HEK293 (cell line): ENCODE results near the gene OLIG2.

Experiments
- CTCF ChIA-PET: fragments of 350-600 bp; formaldehyde crosslinking; extraction: SDS; loops from one replicate; lab custom pipeline; 2021; ENCODE audit warnings: antibody characterized with exemption; lab: Yijun Ruan, JAX
- POLR2A ChIA-PET: fragments of 300-600 bp; formaldehyde crosslinking; extraction: SDS; loops from one replicate; lab custom pipeline; 2020; ENCODE audit warnings: antibody characterized with exemption, inconsistent platforms; lab: Yijun Ruan, JAX
- H3K27ac ChIP-seq: fragments of 200-500 bp; sonication (Bioruptor generic); 2 replicates; pipeline ENCODE4 v1.5.1; 2014; ENCODE audit warnings: low read depth, low read length, control low read depth, inconsistent platforms; ENCODE audit errors: extremely low read depth
- H3K36me3 ChIP-seq, 2 experiments: fragments of 200-500 bp in 1 of 2; sonication (Bioruptor generic) in 1 of 2; 1 replicate in 1 of 2; 2 replicates in 1 of 2; pipeline ENCODE4 v1.5.1; 2014 to 2017; ENCODE audit warnings: inconsistent platforms in 2 of 2, low read length in 2 of 2; ENCODE audit not compliant: control insufficient read depth in 2 of 2, insufficient read depth in 1 of 2
- H3K4me1 ChIP-seq: fragments of 200-500 bp; sonication (Bioruptor generic); 2 replicates; pipeline ENCODE4 v1.5.1; 2014; ENCODE audit warnings: mild to moderate bottlenecking, low read length, inconsistent platforms; ENCODE audit not compliant: control insufficient read depth, insufficient read depth
- H3K4me3 ChIP-seq: 2 replicates; pipeline ENCODE4 v1.5.1; 2011; ENCODE audit warnings: low read depth, mild to moderate bottlenecking, control low read depth, low read length, moderate library complexity
- H3K9me3 ChIP-seq: fragments of 200-500 bp; sonication (Bioruptor generic); 2 replicates; pipeline ENCODE4 v1.5.1; 2014; ENCODE audit warnings: low read depth, low read length, inconsistent platforms; ENCODE audit not compliant: control insufficient read depth, insufficient read depth
- BCL11B ChIP-seq: fragments of 450-650 bp; formaldehyde crosslinking; IDR thresholded peaks from 2 replicates; pipeline ENCODE4 v1.5.1; 2016; ENCODE audit warnings: low read depth, missing biosample characterization, missing genetic modification characterization
- FEZF1 ChIP-seq: fragments of 450-650 bp; formaldehyde crosslinking; IDR thresholded peaks from 2 replicates; pipeline ENCODE4 v1.5.1; 2016; ENCODE audit warnings: missing biosample characterization, missing genetic modification characterization
- GLIS2 ChIP-seq: fragments of 450-650 bp; formaldehyde crosslinking; IDR thresholded peaks from 2 replicates; pipeline ENCODE4 v1.5.1; 2016; ENCODE audit warnings: missing biosample characterization, missing genetic modification characterization
- HOXA7 ChIP-seq: sonication (generic); formaldehyde crosslinking; IDR thresholded peaks from 2 replicates; pipeline ENCODE4 v1.8.1; 2022; ENCODE audit warnings: missing genetic modification reagents, borderline replicate concordance
- KLF16 ChIP-seq: fragments of 450-650 bp; formaldehyde crosslinking; IDR thresholded peaks from 2 replicates; pipeline ENCODE4 v1.5.1; 2017; ENCODE audit warnings: missing biosample characterization, missing genetic modification characterization
- TCF7L2 ChIP-seq: IDR thresholded peaks from 2 replicates; pipeline ENCODE4 v1.6.1; 2011; ENCODE audit warnings: low read depth, mild to moderate bottlenecking, inconsistent platforms, low read length, moderate library complexity, borderline replicate concordance
- YY2 ChIP-seq: fragments of 450-650 bp; formaldehyde crosslinking; IDR thresholded peaks from 2 replicates; pipeline ENCODE4 v1.5.1; 2016; ENCODE audit warnings: missing biosample characterization, missing genetic modification characterization
- ZNF121 ChIP-seq: fragments of 450-650 bp; formaldehyde crosslinking; IDR thresholded peaks from 2 replicates; pipeline ENCODE4 v1.5.1; 2016; ENCODE audit warnings: missing biosample characterization, missing genetic modification characterization
- ZNF211 ChIP-seq: fragments of 450-650 bp; formaldehyde crosslinking; IDR thresholded peaks from 2 replicates; pipeline ENCODE4 v1.5.1; 2016; ENCODE audit warnings: low read depth, missing biosample characterization, missing genetic modification characterization
- ZNF324 ChIP-seq: fragments of 450-650 bp; formaldehyde crosslinking; IDR thresholded peaks from 2 replicates; pipeline ENCODE4 v1.5.1; 2016; ENCODE audit warnings: missing biosample characterization, missing genetic modification characterization
- ZNF571 ChIP-seq: fragments of 450-650 bp; formaldehyde crosslinking; IDR thresholded peaks from 2 replicates; pipeline ENCODE4 v1.5.0; 2017; ENCODE audit warnings: missing biosample characterization, missing genetic modification characterization
- ZSCAN23 ChIP-seq: fragments of 450-650 bp; formaldehyde crosslinking; IDR thresholded peaks from 2 replicates; pipeline ENCODE4 v1.5.1; 2016; ENCODE audit warnings: missing biosample characterization, missing genetic modification characterization
- TF ChIP-seq, protein P1 (sequence below): fragments of 450-650 bp; formaldehyde crosslinking; IDR thresholded peaks from 2 replicates; pipeline ENCODE4 v1.5.1; 2017; ENCODE audit warnings: missing biosample characterization, missing genetic modification characterization
- TF ChIP-seq, protein P2 (sequence below): fragments of 450-650 bp; formaldehyde crosslinking; IDR thresholded peaks from 2 replicates; pipeline ENCODE4; 2016; ENCODE audit warnings: missing biosample characterization, missing genetic modification characterization
- TF ChIP-seq, protein P3 (sequence below): fragments of 450-650 bp; formaldehyde crosslinking; IDR thresholded peaks from 2 replicates; pipeline ENCODE4 v1.5.1; 2016; ENCODE audit warnings: missing biosample characterization, missing genetic modification characterization
- TF ChIP-seq, protein P4 (sequence below): fragments of 450-650 bp; formaldehyde crosslinking; IDR thresholded peaks from 2 replicates; pipeline ENCODE4 v1.5.1; 2016; ENCODE audit warnings: missing biosample characterization, missing genetic modification characterization
- TF ChIP-seq, protein P5 (sequence below): fragments of 450-650 bp; formaldehyde crosslinking; optimal IDR thresholded peaks from 2 replicates; pipeline ENCODE3; 2016; ENCODE audit warnings: missing biosample characterization, mild to moderate bottlenecking, missing genetic modification characterization
- TF ChIP-seq, protein P6 (sequence below): fragments of 450-650 bp; formaldehyde crosslinking; IDR thresholded peaks from 2 replicates; pipeline ENCODE4 v1.5.1; 2017; ENCODE audit warnings: missing biosample characterization, missing genetic modification characterization
- TF ChIP-seq, protein P7 (sequence below): fragments of 450-650 bp; formaldehyde crosslinking; IDR thresholded peaks from 2 replicates; pipeline ENCODE4 v1.5.1; 2016; ENCODE audit warnings: missing biosample characterization, missing genetic modification characterization
- TF ChIP-seq, protein P8 (sequence below): fragments of 450-650 bp; IDR thresholded peaks from 2 replicates; pipeline ENCODE4 v1.5.1; 2018; ENCODE audit warnings: missing biosample characterization, mild to moderate bottlenecking, missing genetic modification characterization

The OLIG2 gene

DNA sequence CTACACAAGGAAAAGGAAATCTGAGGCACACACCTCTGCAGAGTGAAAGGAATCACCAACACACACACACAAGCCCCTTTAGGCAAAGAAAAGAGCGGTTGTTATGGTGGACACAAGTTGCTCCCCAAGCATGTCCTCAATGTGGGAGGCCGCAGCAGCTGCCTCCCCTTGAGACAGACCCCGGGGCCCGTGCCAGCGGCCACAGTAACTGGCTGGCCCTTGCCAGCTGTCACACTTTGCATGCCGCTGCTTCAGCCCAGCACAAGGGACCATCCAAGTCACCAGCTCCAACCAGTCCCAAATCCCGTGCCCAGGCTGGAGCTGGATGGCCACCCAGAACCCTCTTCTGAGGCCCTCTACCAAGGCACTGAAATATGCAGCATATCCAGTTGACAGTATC is 41.3 kb downstream of the OLIG2 start:
- Histone ChIP-seq H3K36me3 (no peaks in the 10 kb centered on the region), H3K9me3 (no peaks in the 10 kb centered on the region), H3K4me3 (no peak overlapping the region), H3K27ac (no peak overlapping the region)
- POLR2A ChIA-PET = no interaction called here
- TF ChIP-seq ZNF211 (no peak), TCF7L2 (no peak), GLIS2 (tag by site-specific recombination) (no peak), ZSCAN23 (no peak), KLF16 (tag by site-specific recombination) (no peak), ZNF571 (tag by site-specific recombination) (no peak), ZNF324 (tag by site-specific recombination) (no peak), BCL11B (no peak), ZNF121 (tag by site-specific recombination) (no peak)
- TF ChIP-seq, protein P1, sequence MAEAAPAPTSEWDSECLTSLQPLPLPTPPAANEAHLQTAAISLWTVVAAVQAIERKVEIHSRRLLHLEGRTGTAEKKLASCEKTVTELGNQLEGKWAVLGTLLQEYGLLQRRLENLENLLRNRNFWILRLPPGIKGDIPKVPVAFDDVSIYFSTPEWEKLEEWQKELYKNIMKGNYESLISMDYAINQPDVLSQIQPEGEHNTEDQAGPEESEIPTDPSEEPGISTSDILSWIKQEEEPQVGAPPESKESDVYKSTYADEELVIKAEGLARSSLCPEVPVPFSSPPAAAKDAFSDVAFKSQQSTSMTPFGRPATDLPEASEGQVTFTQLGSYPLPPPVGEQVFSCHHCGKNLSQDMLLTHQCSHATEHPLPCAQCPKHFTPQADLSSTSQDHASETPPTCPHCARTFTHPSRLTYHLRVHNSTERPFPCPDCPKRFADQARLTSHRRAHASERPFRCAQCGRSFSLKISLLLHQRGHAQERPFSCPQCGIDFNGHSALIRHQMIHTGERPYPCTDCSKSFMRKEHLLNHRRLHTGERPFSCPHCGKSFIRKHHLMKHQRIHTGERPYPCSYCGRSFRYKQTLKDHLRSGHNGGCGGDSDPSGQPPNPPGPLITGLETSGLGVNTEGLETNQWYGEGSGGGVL (tag by site-specific recombination) = no peak
- TF ChIP-seq, protein P2, sequence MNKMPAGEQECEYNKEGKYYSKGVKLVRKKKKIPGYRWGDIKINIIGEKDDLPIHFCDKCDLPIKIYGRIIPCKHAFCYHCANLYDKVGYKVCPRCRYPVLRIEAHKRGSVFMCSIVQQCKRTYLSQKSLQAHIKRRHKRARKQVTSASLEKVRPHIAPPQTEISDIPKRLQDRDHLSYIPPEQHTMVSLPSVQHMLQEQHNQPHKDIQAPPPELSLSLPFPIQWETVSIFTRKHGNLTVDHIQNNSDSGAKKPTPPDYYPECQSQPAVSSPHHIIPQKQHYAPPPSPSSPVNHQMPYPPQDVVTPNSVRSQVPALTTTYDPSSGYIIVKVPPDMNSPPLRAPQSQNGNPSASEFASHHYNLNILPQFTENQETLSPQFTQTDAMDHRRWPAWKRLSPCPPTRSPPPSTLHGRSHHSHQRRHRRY = no peak
- TF ChIP-seq, protein P3, sequence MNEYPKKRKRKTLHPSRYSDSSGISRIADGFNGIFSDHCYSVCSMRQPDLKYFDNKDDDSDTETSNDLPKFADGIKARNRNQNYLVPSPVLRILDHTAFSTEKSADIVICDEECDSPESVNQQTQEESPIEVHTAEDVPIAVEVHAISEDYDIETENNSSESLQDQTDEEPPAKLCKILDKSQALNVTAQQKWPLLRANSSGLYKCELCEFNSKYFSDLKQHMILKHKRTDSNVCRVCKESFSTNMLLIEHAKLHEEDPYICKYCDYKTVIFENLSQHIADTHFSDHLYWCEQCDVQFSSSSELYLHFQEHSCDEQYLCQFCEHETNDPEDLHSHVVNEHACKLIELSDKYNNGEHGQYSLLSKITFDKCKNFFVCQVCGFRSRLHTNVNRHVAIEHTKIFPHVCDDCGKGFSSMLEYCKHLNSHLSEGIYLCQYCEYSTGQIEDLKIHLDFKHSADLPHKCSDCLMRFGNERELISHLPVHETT (tag by site-specific recombination) = no peak
- TF ChIP-seq, protein P4, sequence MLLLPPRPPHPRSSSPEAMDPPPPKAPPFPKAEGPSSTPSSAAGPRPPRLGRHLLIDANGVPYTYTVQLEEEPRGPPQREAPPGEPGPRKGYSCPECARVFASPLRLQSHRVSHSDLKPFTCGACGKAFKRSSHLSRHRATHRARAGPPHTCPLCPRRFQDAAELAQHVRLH (tag by site-specific recombination) = no peak
- TF ChIP-seq, protein P5, sequence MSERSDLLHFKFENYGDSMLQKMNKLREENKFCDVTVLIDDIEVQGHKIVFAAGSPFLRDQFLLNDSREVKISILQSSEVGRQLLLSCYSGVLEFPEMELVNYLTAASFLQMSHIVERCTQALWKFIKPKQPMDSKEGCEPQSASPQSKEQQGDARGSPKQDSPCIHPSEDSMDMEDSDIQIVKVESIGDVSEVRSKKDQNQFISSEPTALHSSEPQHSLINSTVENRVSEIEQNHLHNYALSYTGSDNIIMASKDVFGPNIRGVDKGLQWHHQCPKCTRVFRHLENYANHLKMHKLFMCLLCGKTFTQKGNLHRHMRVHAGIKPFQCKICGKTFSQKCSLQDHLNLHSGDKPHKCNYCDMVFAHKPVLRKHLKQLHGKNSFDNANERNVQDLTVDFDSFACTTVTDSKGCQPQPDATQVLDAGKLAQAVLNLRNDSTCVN (tag by site-specific recombination) = no peak
- TF ChIP-seq, protein P6, sequence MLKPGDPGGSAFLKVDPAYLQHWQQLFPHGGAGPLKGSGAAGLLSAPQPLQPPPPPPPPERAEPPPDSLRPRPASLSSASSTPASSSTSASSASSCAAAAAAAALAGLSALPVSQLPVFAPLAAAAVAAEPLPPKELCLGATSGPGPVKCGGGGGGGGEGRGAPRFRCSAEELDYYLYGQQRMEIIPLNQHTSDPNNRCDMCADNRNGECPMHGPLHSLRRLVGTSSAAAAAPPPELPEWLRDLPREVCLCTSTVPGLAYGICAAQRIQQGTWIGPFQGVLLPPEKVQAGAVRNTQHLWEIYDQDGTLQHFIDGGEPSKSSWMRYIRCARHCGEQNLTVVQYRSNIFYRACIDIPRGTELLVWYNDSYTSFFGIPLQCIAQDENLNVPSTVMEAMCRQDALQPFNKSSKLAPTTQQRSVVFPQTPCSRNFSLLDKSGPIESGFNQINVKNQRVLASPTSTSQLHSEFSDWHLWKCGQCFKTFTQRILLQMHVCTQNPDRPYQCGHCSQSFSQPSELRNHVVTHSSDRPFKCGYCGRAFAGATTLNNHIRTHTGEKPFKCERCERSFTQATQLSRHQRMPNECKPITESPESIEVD (tag by site-specific recombination) = no peak
- TF ChIP-seq, protein P7, sequence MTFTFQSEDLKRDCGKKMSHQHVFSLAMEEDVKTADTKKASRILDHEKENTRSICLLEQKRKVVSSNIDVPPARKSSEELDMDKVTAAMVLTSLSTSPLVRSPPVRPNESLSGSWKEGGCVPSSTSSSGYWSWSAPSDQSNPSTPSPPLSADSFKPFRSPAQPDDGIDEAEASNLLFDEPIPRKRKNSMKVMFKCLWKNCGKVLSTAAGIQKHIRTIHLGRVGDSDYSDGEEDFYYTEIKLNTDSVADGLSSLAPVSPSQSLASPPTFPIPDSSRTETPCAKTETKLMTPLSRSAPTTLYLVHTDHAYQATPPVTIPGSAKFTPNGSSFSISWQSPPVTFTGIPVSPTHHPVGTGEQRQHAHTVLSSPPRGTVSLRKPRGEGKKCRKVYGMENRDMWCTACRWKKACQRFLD (tag by site-specific recombination) = no peak
- TF ChIP-seq, all 188 proteins: peak for 0
- H3K4me1 ChIP-seq = peaks cover 4% of the 10 kb centered on the region; the same call in 1 of the 2 replicates
- CTCF ChIA-PET = interaction anchor here (0.7 to 1.2 kb wide), 2 partner anchors 127 to 366 kb away, joined by 3 to 5 read pairs; no protein-coding TSS in a partner anchor

DNA sequence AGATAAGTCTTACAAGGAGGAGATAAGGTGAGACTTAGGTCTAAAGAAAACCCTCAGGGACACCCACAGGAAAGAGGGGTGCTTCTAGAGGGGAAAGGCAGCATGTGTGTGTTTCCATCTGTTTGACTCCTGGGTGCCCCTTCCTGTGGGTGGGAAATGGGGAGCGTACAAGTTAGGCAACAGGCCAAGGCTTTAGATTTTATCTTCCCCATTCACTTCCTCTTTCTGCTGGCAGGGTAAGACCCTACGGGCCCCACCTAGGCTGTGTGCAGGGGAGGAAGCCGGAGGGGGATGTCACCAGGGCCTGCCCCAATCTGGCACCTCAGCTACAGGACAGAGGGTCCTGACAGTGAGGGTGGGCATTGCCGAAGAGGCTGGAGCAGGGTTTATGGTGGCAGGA is 41.7 kb downstream of the OLIG2 start:
- Histone ChIP-seq H3K4me3 (no peak overlapping the region), H3K27ac (no peak overlapping the region), H3K9me3 (no peaks in the 10 kb centered on the region), H3K4me1 (peaks cover 4% of the 10 kb centered on the region; the same call in 1 of the 2 replicates), H3K36me3 (no peaks in the 10 kb centered on the region)
- TF ChIP-seq YY2 (tag by site-specific recombination) (no peak), FEZF1 (tag by site-specific recombination) (no peak), HOXA7 (no peak)
- TF ChIP-seq, protein P8, sequence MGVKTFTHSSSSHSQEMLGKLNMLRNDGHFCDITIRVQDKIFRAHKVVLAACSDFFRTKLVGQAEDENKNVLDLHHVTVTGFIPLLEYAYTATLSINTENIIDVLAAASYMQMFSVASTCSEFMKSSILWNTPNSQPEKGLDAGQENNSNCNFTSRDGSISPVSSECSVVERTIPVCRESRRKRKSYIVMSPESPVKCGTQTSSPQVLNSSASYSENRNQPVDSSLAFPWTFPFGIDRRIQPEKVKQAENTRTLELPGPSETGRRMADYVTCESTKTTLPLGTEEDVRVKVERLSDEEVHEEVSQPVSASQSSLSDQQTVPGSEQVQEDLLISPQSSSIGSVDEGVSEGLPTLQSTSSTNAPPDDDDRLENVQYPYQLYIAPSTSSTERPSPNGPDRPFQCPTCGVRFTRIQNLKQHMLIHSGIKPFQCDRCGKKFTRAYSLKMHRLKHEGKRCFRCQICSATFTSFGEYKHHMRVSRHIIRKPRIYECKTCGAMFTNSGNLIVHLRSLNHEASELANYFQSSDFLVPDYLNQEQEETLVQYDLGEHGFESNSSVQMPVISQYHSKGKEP (tag by site-specific recombination) = no peak
- ChIA-PET CTCF (interaction anchor here (0.6 to 1.2 kb wide), 3 partner anchors 127 to 366 kb away, joined by 3 to 5 read pairs (median 3); no protein-coding TSS in a partner anchor), POLR2A (no interaction called here)
